Small intestine (tissue), 7 donors: ENCODE measurements around the gene SLC9A9. TPM values are rescaled to one million over a fixed set of nuclear protein-coding genes. Genes with fewer than 3 reads are reported as not detected.

ENCODE experiments used
- DNase-seq, 2 donors: peaks; one replicate each; pipeline versions ENCODE4 v3.0.0 to v3.0.0-alpha.2; 2013
- FAIRE-seq: peaks from 2 replicates; lab custom pipeline; 2012; peaks lifted over from hg19 to GRCh38; lab: Jason Lieb, UNC
- H3K27ac ChIP-seq, 3 donors: one replicate each; pipeline ENCODE4 v1.5.1; 2013; ENCODE audit warnings: low read length in 2 of 3, mild to moderate bottlenecking in 2 of 3, control low read depth in 1 of 3, inconsistent platforms in 1 of 3, low read depth in 1 of 3, moderate library complexity in 1 of 3
- H3K27me3 ChIP-seq, 3 donors: one replicate each; pipeline ENCODE4 v1.6.1; 2013; ENCODE audit warnings: low read length in 3 of 3, inconsistent platforms in 1 of 3; ENCODE audit not compliant: control insufficient read depth in 3 of 3, insufficient read depth in 3 of 3
- H3K36me3 ChIP-seq, 3 donors: one replicate each; pipeline ENCODE4 v1.6.1; 2013; ENCODE audit warnings: low read length in 3 of 3, inconsistent platforms in 1 of 3, low read depth in 1 of 3, mild to moderate bottlenecking in 1 of 3, moderate library complexity in 1 of 3; ENCODE audit not compliant: control insufficient read depth in 3 of 3, insufficient read depth in 2 of 3
- H3K4me1 ChIP-seq, 3 donors: one replicate each; pipeline ENCODE4 v1.6.1; 2013; ENCODE audit warnings: low read length in 2 of 3, inconsistent platforms in 1 of 3, low read depth in 1 of 3, mild to moderate bottlenecking in 1 of 3, moderate library complexity in 1 of 3; ENCODE audit not compliant: control insufficient read depth in 3 of 3, insufficient read depth in 2 of 3
- H3K4me3 ChIP-seq, 3 donors: one replicate each; pipeline ENCODE4 v1.5.1; 2013; ENCODE audit warnings: low read length in 3 of 3, control low read depth in 1 of 3, inconsistent platforms in 1 of 3, low read depth in 1 of 3, mild to moderate bottlenecking in 1 of 3, moderate library complexity in 1 of 3
- H3K9me3 ChIP-seq, 2 donors: one replicate each; pipeline ENCODE4 v1.6.1; 2013; ENCODE audit warnings: low read depth in 1 of 2, low read length in 1 of 2; ENCODE audit not compliant: control insufficient read depth in 2 of 2, insufficient read depth in 1 of 2
- WGBS, 3 donors: extraction: QIAGEN DNeasy Blood & Tissue Kit; methylation state at CpG; one replicate each; pipeline ENCODE4 v1.1.7; 2013; 5-methylcytosine and 5-hydroxymethylcytosine counted together
- polyA plus RNA-seq, 4 donors: library from polyadenylated mRNA; stranded (reverse) in 3 of 4; unstranded in 1 of 4; fragments of 200-250 nt in 3 of 4; fragments of 120-200 nt in 1 of 4; gene quantifications; one replicate each; pipeline versions ENCODE4 v1.2.1 to v1.2.3, GENCODE V29; 2013
- donor health status: healthy with polysubstance abuse.
- donor health status: control.
- donor health status: control.
- donor health status: Bipolar disorder and iron deficiency.
- donor health status: healthy.

Gene SLC9A9
- polyA plus RNA-seq, 4 donors = 1.4 to 4.6 (median 4.1) TPM; not detected in 1

GRCh38 chr3:143384076-143384475, 464.2 kb downstream of the SLC9A9 start:
- no peak for DNase-seq
- no peaks in the 10 kb centered on the region for H3K36me3 ChIP-seq
- H3K4me3 ChIP-seq = no peak overlapping the region
- no peaks in the 10 kb centered on the region for H3K9me3 ChIP-seq
- no peaks in the 10 kb centered on the region for H3K27me3 ChIP-seq
- FAIRE-seq = no peak
- no peak overlapping the region for H3K27ac ChIP-seq
- 90 to 92% (median 91%) methylated on average over 2 of the region's 2 CpGs for WGBS, 3 donors
- H3K4me1 ChIP-seq = no peaks in the 10 kb centered on the region

- H3K36me3 ChIP-seq = no peaks in the 10 kb centered on the region
- H3K4me3 ChIP-seq = no peak overlapping the region
- H3K27me3 ChIP-seq = no peaks in the 10 kb centered on the region
- H3K4me1 ChIP-seq = no peaks in the 10 kb centered on the region
- H3K27ac ChIP-seq = no peak overlapping the region
- H3K9me3 ChIP-seq = no peaks in the 10 kb centered on the region
- DNase-seq (no peak), FAIRE-seq (no peak)
Observed at GRCh38 chr3:143383421-143383820, 464.8 kb downstream of the SLC9A9 start.

- Histone ChIP-seq H3K9me3 (no peaks in the 10 kb centered on the region), H3K27ac (no peak overlapping the region), H3K4me3 (no peak overlapping the region), H3K27me3 (no peaks in the 10 kb centered on the region), H3K4me1 (no peaks in the 10 kb centered on the region), H3K36me3 (no peaks in the 10 kb centered on the region)
- WGBS, 3 donors = 86 to 93% (median 92%) methylated on average over 1 of the region's 1 CpG
- no peak for DNase-seq
- FAIRE-seq = no peak
Observed at GRCh38 chr3:143382816-143383215, 465.5 kb downstream of the SLC9A9 start.

GRCh38 chr3:143380449-143380848, 467.8 kb downstream of the SLC9A9 start:
- no peak for DNase-seq
- Histone ChIP-seq H3K36me3 (no peaks in the 10 kb centered on the region), H3K27me3 (no peaks in the 10 kb centered on the region), H3K4me1 (no peaks in the 10 kb centered on the region), H3K4me3 (no peak overlapping the region), H3K27ac (no peak overlapping the region), H3K9me3 (no peaks in the 10 kb centered on the region)
- FAIRE-seq = no peak

- Histone ChIP-seq H3K36me3 (no peaks in the 10 kb centered on the region), H3K4me1 (no peaks in the 10 kb centered on the region), H3K9me3 (no peaks in the 10 kb centered on the region), H3K4me3 (no peak overlapping the region), H3K27ac (no peak overlapping the region), H3K27me3 (no peaks in the 10 kb centered on the region)
- WGBS, 3 donors = 87 to 96% (median 88%) methylated on average over 1 of the region's 1 CpG
- DNase-seq (no peak), FAIRE-seq (no peak)
Observed at GRCh38 chr3:143375698-143376097, 472.6 kb downstream of the SLC9A9 start.

DNA sequence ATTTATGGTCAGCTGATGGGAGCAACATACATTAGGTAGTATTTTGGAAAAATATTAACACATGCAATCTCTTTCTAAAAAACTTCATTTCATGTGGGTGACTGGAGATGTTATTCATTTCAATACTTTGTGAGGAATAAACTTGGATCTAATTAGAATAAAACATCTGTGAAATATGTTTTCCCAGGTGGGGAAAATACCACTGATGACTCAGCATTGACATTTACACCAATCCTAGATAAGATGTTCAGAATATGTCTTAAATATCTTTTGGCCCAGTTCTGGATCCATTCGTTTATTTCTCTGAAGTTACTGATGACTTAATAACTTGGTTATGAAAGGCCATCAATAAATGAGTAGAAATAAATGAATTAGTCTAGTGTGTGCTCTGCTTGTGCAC, 481.1 kb downstream of the SLC9A9 start:
- Histone ChIP-seq H3K36me3 (no peaks in the 10 kb centered on the region), H3K27ac (no peak overlapping the region), H3K4me3 (no peak overlapping the region), H3K4me1 (no peaks in the 10 kb centered on the region), H3K27me3 (no peaks in the 10 kb centered on the region), H3K9me3 (no peaks in the 10 kb centered on the region)
- 3 to 47% (median 11%) methylated on average over 1 of the region's 1 CpG for WGBS, 3 donors
- DNase-seq (no peak), FAIRE-seq (no peak)

DNA sequence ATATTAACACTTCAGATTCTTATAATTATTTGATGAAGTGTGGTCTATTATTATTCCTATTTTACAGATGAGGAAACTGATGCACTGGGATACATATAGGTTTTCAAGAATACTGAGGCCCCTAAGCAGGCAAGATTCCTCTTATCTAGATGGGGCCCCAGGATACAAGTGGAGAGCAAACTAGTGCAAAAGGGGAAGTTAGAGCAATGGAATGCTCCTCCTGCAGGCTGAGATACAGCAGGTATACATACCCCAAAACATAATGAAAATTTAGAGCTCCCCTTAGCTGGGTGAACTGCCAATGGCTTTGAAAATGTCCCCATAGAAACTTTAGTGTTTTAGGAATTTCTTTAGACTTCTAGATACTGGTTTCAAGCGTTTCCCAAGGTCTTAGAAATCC, 481.6 kb downstream of the SLC9A9 start:
- 78 to 87% (median 84%) methylated on average over 1 of the region's 1 CpG for WGBS, 3 donors
- Histone ChIP-seq H3K36me3 (no peaks in the 10 kb centered on the region), H3K4me3 (no peak overlapping the region), H3K27me3 (no peaks in the 10 kb centered on the region), H3K4me1 (no peaks in the 10 kb centered on the region), H3K27ac (no peak overlapping the region), H3K9me3 (no peaks in the 10 kb centered on the region)
- no peak for FAIRE-seq
- DNase-seq = no peak

DNA sequence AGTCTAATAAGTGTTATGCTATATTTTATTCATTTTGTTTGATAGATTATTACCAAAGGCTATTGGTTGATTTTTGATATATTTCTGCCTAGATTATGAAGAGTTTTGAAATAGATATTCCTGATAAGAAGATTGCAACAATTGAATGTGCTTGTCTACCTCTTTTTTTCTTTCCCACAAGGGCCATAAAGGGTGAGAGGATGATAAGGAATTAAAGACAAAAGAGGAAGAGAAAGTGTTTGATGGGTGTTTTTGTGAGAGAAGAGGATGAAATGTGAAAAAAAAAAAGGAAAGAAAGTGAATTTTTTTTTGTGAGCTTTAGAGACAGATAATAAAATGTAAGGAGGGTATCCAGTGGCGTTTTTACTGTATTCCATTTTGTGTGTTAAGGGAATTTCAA, 484.3 kb downstream of the SLC9A9 start:
- Histone ChIP-seq H3K27ac (no peak overlapping the region), H3K4me3 (no peak overlapping the region), H3K36me3 (no peaks in the 10 kb centered on the region), H3K4me1 (no peaks in the 10 kb centered on the region), H3K27me3 (no peaks in the 10 kb centered on the region), H3K9me3 (peaks cover 0 to 6% of the 10 kb centered on the region in 2 donors)
- DNase-seq (no peak), FAIRE-seq (no peak)
- WGBS, 3 donors = 87 to 100% (median 94%) methylated on average over 1 of the region's 1 CpG

DNA sequence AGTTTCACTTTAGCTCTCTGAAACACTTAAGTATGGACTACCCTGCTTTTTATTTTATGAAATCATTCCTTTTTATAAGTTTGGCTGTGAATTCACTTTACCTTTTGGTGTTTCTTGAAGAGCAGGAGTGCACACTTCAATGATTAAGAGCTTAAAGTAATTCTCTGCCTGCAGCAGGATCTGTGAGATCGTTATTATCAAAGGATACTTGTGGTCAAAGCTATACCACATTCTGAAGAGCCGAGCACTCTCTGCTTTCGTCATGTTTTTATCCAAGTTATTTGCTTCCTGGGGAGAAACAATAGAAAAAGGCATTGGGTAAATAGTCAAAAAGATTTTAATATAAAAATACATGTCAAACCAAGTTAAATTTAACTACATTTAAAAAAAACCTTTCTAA, 485.0 kb downstream of the SLC9A9 start:
- 61 to 85% (median 67%) methylated on average over 3 of the region's 3 CpGs for WGBS, 3 donors
- Histone ChIP-seq H3K27me3 (no peaks in the 10 kb centered on the region), H3K9me3 (peaks cover 0 to 6% of the 10 kb centered on the region in 2 donors), H3K4me1 (no peaks in the 10 kb centered on the region), H3K4me3 (no peak overlapping the region), H3K36me3 (no peaks in the 10 kb centered on the region), H3K27ac (no peak overlapping the region)
- DNase-seq (no peak), FAIRE-seq (no peak)
